Measurements from ENCODE around the gene TPGS2.

DNA sequence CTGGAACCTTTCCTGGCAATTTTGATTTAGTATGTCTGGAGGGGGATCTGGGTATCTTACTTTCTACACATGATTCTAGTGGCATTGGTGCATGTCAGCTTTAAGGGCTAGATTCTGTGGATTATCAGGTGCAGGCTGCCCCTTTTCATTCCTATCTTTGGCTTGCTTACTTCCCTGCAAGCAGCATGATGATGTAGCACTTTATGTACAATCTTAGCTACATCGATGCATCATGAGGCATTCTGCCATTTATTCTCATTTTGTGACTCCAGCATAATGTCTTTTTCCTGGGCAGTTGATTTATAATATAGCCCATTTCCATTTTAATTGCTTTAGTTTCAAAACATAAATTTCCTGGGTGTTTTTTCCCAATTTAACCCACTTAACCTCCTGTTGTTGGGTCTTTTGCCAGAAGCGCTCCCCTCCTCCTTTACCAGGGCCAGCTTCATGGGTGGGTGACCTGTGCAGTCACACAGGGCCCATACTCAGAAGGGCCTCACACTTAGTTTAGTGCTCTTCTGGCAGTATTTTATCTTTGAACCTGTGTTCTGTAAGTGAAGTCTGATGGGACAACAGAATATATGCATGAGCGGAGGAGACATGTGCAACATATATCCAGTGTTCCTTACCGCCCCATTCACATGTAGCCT, 36.0 kb downstream of the TPGS2 start:
- TF ChIP-seq CTCF (IDR thresholded peaks at IDR 0.05) (no peak), EP300 (IDR thresholded peaks at IDR 0.05) (no peak), POLR2A (IDR thresholded peaks at IDR 0.05) (no peak)
